ENCODE data around the gene PPP2R1B.
"Not testable (repeated sequence)": the region's sequence is repeated elsewhere in the genome, so short reads cannot be mapped to it uniquely, and the experiment has no call there.

The PPP2R1B gene

DNA sequence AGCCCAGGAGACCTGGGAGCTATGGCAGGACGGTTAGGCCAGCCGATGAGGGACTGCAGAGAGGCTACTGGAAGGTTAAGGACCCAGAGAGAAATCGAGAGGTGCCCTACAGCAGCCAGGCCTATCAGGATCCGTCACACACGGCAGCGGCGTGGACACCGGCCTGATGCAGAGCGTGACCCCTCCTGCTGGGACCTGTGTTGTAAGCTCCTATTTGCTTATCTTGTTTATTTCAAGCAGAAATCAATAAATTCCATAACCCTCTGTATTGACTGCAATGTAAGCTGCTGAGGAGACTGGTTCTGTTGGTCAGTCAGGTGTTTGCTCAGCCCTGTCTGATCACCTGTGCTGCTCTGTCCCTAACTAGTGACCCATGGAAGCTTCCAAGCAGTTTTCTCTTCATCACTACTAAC, 39.9 kb downstream of the PPP2R1B start:
- DNase-seq (ENCODE audit: low read depth) = no peak

DNA sequence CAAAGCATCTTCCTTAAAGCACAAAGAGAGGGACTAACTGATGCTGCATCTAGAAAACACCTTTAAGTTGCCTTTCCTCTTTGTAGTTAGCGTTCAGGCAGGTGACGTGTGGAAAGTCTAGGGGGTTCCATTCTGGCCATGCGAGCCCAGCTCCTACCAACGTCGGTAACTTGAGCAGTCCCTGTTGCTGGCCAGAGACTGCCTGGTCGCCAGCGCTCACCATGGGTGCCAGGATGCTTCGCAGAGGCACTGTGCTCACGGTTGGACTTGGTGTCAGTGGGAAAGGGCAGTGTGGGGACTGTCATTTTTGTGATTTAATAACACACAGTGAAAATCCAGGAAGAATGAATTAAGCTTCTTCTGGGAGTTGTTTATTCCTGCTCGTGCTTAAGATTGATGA, 40.6 kb downstream of the PPP2R1B start:
- DNase-seq (ENCODE audit: low read depth) = no peak

DNA sequence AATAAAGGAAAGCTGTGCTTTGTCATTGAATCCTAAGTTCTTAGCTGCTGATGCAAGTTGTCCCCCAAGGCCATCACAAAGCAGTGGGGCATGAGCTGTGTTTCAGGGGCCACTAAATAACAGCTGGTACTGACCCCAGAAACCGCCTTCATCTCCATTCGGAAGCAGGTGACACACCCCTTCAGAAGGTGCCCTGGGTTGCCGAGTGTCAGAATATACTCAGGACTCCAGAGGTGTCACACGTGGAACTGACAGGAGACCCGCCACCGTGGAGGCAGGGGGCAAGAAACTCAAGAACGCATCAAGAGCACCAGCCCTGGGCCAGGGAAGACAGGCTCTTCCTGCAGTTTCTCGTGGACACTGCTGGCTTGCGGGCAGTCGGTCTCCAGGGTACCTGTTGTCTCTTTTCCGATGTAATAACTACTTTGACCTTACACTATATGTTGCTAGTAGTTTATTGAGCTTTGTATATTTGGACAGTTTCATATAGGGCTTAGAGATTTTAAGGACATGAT, 41.5 kb downstream of the PPP2R1B start:
- no peak for DNase-seq (ENCODE audit: low read depth)

DNA sequence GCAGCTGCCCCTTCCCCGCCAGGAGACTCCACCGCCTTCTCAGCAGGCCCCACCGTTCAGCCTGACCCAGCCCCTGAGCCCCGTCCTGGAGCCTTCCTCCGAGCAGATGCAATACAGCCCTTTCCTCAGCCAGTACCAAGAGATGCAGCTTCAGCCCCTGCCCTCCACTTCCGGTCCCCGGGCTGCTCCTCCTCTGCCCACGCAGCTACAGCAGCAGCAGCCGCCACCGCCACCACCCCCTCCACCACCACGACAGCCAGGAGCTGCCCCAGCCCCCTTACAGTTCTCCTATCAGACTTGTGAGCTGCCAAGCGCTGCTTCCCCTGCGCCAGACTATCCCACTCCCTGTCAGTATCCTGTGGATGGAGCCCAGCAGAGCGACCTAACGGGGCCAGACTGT, 42.6 kb downstream of the PPP2R1B start:
- DNase-seq (ENCODE audit: low read depth) = no peak

DNA sequence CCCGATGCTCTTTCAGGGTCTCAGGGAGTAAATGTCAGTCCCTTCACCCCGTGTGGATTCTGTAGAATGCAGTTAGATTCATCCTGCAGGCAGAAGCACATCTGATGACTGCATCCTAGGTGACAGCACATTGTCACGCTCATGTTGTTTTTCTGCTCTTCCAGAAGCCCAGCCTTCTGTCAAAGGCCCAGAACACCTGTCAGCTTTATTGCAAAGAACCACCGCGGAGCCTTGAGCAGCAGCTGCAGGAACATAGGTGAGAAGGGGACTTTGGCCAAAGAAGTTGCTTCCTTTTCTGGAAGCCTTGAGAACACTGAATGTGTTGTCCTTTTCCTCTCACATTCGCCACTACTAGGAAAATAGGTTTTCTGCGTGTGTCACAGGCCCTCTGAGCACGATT, 43.7 kb downstream of the PPP2R1B start:
- DNase-seq (ENCODE audit: low read depth) = no peak

DNA sequence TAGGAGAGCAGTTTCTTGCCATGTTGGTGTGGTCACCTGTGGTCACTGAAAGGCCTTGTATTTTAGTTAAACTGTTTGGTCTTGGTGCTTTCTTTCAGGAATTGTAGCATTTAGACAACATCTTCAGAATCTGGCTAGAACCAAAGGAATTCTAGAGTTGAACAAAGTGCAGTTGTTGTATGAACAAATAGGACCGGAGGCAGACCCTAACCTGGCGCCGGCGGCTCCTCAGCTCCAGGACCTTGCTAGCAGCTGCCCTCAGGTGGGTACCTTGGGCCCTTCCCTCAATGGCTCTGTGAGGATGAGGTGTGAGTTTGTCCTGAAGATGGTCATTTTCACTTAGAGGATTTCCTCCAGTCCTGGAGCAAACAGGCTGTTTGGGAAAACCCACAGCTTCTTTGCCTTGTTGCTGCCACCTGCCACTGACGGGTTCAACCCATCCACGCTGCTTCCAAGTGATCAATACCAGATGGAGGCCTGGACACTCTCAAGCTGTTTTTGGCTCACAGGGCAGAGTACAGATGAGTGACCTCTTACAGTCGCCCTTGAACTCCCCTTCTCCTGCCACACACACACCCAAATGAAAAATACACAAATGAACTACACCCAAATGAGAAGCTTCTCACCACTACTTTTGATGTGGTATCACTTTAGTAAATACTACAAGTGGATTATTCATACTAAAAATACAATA, 45.2 kb downstream of the PPP2R1B start:
- no peak for DNase-seq (ENCODE audit: low read depth)

DNA sequence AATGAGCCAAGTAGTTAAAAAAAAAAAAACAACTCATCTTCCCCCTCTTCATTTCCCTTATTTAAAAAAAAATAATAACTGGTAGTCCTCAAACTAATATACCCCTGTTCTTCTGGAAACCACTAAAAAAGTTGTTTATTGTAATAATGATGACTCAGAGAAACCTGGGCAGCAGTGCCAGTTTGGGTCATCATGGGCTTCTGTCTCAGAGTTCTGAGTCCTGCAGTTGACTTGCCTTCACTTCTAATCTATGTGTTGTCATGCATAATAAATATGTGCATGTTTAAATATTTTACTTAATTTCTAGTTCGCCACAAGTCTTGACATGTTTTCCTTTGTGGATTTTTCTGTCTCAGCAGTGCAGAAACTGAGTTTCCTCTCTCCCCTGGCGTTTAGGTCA, 46.8 kb downstream of the PPP2R1B start:
- no peak for DNase-seq (ENCODE audit: low read depth)

DNA sequence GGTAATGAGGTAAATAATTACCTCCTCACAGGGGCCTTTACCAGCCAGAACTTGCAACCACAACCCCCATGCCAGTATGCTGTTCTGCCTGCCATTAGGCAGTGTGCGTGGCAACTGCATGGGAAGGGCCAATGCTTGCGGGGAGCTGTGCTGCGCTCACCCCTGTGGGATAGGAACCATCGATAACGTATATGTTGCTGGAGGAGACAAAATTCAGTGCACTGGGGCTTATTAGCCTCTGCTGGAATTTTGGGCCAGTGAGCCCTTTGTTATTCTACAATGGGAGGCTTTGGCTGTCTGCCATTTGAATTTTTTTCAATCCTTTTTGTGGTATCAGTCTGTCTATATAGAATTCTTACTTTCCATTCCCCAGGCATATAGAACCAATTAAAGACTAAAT, 47.3 kb downstream of the PPP2R1B start:
- no peak for DNase-seq (ENCODE audit: low read depth)

DNA sequence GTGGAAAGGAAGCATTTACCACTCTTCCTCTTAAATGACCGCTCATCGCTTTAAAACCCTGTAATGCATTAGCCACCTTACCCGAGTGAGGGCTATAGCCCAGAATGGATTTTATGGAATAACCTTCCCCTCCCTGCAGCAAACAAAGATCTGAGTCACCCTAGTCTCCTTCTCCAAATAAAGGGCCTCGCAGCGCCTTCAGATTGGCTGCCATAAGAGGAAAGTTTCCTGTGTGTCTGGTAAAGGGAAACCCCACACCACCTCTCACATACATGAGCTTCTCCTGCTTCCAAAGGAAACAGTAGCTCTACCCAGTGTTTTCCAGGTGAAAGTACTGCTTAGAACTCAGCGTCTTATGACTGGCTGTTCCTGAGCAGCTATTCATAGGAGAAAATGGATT, 47.8 kb downstream of the PPP2R1B start:
- DNase-seq (ENCODE audit: low read depth) = no peak

DNA sequence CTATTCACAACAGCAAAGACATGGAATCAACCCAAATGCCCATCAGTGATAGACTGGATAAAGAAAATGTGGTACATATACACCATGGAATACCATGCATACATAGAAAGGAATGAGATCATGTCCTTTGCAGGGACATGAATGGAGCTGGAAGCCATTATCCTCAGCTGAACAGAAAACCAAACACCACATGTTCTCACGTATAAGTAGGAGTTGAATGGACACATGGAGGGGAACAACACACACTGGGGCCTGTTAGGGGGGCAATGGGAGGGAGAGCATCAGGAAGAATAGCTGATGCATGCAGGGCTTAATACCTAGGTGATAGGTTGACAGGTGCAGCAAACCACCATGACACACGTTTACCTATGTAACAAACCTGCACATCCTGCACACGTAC, 48.5 kb downstream of the PPP2R1B start:
- DNase-seq (ENCODE audit: low read depth) = not testable (repeated sequence)

DNA sequence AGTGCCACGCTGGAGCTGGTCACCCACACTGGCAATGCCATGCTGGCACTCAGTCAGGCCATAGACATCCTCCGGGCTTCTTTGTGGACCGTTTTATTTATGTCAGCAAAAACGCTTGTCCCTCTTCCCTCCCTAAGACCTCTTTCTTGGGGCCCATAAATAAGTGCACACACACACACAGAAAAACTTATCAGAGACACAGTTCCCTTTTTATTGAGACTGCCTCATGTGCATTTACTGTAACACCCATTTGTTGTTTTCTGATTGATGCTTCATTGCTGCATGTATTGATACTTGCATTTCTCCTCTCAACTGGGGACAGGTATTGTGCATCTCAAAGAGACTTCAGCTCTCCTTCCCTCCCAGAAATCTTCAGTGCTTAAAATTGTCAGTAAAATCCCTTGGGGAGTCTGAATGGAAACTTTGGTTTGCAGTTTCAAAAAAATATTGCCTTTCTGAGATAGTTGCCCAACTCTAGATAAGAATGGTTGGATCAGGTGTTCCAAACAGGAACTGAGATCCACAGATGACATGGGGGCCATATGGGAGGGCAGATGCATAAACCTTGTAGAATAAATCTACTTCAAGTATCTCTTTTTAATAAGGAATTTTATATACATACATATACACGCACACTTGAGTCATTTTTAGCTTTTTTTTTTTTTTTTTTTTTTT, 50.9 kb downstream of the PPP2R1B start:
- DNase-seq (ENCODE audit: low read depth) = no peak

DNA sequence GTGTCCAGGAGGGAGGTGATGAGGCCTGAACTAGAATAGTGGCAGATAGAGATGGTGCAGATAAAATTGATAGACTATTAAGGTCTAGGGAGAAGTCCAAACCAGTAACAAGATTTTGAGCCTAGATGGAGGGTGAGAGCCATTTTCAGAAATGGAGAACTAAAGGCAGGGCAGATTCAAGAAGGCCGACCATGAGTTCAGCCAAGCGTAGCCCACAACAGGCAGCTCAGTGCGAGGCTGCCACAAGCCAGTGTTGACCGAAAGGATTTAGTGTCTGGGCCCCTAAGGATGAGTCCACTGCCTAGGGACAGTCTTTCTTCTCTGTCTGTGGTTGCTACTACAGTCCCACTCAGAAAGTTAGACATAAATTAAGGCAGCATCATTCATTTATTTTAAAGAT, 51.7 kb downstream of the PPP2R1B start:
- DNase-seq (ENCODE audit: low read depth) = no peak

DNA sequence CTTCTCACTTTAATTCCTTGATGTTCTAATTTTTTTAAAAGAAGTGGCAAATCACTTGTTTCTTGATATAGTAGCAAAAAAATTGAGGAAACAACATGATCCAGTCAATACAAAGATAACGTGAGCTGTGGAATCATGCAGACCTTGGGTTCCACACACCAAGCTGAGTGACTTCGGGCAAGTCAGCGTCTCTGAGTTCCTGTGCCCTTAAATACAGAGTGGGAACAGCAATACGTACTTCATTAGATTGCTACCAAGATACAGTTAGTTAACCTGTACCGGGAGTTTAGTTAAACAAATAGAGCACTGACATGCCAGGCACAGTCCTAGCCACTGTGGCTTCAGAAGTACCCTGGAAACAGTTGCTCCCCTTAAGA, 58.5 kb downstream of the PPP2R1B start:
- DNase-seq (ENCODE audit: low read depth) = no peak

DNA sequence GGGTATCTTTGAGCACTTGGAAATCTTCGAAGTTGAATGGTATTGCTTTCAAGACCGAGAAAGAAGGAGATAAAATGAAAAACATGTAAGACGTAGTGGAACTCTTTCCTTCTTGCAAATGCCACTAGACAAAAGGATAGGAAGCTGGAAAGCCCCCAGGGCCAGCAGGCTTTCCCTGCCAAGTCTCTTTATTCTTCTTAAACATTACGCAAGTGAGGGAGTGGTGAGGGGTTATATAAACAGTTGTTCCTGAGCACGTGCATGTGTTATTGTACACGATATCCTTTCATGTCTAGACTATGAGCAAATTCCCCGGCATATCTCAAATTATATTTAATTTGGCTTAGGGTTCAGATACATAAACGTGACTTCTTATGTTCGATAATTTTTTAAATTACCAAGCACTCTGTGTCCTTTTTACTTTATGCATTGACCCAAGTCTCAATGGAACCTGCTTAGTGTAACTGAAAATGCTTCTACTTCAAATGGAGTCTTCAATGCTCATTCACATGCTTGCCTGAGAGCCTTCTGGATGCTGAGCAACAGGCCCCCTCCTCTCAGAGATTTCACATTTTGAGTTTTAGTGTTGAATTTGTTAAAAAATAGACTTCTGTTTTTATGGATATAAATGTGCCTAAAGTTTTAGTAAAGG, 59.0 kb downstream of the PPP2R1B start:
- DNase-seq (ENCODE audit: low read depth) = no peak

DNA sequence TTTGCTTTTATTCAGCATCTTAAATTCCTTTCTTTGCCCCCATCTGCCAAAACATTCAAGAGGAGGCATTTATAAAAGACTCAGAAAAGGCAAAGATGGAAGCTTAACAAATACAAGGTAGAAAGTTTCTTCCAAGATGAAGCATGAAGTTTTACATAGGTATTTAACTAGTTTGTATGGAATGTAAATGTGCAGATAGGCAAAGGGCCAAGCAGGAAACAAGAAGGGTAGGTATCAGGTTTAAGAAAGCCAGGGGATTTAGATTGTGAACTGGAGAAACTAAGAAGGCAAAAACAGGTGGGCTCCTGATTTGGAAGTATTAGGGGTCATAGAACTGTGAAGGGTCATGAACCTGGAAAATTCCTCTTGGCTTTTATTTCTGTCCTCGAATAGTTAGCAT, 62.6 kb downstream of the PPP2R1B start:
- DNase-seq (ENCODE audit: low read depth) = no peak

DNA sequence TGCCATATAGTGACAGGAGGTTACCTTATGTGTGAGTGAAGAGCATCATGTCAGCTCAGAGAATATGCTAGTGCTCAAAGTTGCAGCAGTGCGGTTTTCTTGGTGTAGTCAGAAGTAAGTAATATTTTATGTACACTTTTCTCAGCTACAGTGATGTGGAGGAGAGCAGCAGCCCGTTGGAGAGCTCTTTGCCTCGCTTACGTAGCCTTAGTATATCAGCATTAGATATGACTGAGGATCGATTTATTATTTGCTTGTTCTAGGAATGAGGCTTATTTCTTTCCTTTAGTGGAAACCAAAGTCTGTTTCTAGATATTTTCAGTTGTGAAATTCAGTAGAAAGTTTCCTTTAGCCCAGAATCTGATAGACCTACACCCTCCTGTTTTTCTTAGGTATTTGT, 63.6 kb downstream of the PPP2R1B start:
- no peak for DNase-seq (ENCODE audit: low read depth)

DNA sequence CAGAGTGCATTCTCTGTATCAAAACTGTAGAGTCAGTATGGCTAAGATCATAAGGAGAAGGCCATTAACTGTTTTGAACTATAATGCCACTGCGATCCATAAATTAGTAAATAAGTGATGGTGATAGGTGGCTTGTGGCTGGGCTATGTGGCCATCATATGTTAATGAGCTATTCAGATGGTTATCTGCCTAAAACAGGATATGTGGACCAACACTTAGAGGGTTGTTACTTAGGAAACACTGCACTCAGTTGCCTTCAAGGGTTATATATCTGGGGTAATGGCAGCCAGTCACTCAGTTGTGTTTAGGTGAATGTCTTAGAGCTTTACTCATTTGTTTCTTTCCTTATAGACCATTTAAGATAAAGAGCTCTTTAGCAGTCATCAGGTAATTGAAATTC, 66.0 kb downstream of the PPP2R1B start:
- no peak for DNase-seq (ENCODE audit: low read depth)

DNA sequence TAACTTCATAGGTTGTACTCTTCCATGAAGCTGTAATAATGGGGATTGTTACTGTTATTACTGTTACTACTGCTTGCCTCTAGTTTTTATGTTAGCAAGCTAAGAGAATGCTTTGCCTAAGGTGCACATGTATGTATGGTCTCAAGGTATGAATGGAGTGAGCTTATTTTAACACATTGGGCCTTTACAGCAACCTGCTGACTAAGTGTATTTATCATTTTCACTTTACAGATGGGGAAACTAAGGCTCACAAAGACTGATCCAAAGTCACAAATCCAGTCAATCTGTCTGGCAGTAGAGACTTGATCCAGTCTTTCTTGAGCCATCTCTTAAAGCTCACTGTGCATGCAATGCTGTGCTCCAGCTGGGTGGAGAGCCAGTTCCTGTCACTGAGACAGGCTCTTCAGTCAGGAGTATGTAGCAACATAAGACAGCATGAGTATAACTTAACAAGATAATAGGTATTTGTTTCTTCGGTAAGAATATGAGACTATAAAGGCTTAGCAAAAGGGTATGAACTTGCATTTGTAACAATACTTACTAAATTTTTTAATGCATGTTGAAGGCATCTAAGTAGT, 66.5 kb downstream of the PPP2R1B start:
- DNase-seq (ENCODE audit: low read depth) = no peak

DNA sequence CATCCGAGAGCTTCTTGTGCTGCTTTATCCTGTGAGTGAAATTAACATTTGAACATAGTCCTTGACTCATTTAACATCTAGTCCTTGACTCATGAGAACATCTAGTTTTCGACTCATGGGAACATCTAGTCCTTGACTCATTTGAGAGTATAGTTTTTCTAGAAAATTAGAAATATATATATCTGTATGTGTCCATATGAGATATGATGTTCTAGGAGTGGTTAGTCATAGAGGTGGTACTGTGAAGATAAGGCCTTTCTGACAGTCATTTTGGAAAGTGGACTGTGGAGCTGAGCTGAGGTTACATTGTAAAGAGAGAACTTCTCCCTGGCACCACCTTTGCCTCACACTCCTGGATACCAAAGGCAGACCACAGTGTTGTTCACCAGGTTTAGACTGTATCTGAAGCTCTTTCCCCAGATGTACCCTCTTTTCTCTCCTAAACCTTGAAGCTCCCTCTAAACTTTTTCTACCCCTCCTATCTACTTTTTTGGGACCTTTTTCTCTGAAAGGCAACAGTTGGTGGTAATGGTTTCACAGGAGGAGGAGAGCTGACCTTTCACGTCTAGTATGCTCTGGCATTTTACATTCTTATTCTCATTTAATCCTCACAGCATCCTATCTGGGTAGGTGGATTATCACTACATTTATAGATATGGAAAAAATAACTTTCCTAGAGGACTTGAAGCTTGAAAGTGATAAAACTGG, 67.2 kb downstream of the PPP2R1B start:
- no peak for DNase-seq (ENCODE audit: low read depth)

DNA sequence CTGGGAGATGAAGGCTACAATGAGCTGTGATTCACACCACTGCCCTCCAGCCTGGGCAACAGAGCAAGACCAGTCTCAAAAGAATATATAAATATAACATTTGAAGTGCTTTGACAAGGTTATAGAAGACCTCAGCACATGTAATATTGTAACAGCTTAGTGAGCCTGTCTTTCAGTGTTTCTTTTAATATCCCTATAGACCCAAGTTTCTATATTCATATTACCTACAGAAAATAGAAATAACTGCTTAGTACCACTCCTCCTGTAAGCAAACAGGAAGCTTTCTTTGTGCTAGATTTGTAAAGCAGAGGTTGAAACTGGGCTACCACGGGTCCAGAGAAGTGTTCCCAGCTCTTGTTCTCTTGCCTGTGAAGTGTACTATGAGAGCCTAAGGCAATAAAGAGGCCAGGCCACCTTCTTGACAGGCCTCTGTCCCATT, 68.2 kb downstream of the PPP2R1B start:
- no peak for DNase-seq (ENCODE audit: low read depth)

DNA sequence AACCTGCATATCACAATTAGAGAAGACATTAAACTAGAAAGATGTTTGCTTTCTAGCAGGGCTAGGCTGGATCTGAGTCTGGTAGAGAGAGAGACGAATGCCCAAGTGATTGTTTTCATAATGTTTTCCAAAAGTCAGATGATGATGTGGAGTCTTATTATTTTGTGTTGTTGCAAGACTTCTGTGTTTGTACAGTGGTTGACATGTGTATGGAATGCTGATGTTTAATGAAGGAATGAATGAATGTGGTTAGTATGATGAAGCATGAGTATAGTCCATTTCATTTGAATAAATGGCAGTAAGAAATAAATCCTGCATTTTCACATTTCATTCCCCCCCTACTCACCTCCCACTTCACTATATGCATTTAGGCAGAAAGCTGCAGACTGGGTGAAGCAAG, 69.6 kb downstream of the PPP2R1B start:
- DNase-seq (ENCODE audit: low read depth) = no peak

DNA sequence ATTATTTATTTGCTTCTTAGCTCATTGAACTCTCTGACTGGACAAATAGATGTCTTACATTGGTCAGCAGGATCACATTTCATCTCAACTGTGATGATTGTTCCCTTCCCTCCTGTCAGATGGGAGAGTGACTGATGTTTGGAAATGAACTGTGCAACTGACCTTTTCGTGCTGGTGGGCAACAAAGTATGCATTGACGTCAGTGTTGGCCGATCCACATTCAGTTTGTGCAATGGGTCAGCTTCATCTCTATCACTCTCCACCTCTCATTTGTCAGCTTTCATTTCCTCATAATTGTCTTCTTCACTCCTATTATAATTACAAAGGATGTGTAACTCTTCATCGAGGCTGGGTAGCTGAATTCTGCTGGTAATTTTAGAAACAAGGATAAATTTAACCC, 71.3 kb downstream of the PPP2R1B start:
- DNase-seq (ENCODE audit: low read depth) = no peak

Measured in stimulated activated CD8-positive, alpha-beta memory T cell treated with anti-CD3 and anti-CD28 coated beads, Interleukin-12 subunit alpha, Interleukin-12 subunit beta, amount 100 ng/mL, for 4 hours (primary cell).